A673 (cell line): ENCODE results near the gene CHRNA4. TPM values are rescaled to one million over a fixed set of nuclear protein-coding genes. Genes with fewer than 3 reads are reported as not detected.

ENCODE experiments used
- BruUV-seq: library from RNA; stranded (reverse); fragments of 400-500 nt; replicated peaks from 2 replicates; lab custom pipeline; 2021; lab: Mats Ljungman, UMichigan
- CTCF ChIA-PET: fragments of 300-600 bp; sonication (Branson Sonifier 250); formaldehyde crosslinking; loops from one replicate; lab custom pipeline; 2022; ENCODE audit warnings: antibody characterized with exemption; lab: Charles Lee
- POLR2A ChIA-PET: fragments of 300-600 bp; sonication (Branson Sonifier 250); formaldehyde crosslinking; loops from one replicate; lab custom pipeline; 2022; ENCODE audit warnings: antibody characterized with exemption; ENCODE audit not compliant: low non-redundant PET; lab: Charles Lee
- DNase-seq: peaks from one replicate; pipeline ENCODE4 v3.0.0-alpha.2; 2015; ENCODE audit warnings: low spot score
- H3K27ac ChIP-seq: fragments of 200-600 bp; sonication (generic); 2 replicates; pipeline ENCODE4 v1.5.1; 2016; ENCODE audit warnings: mixed run types, low read depth, mild to moderate bottlenecking, mixed read lengths, antibody characterized with exemption, low read length; ENCODE audit not compliant: poor library complexity, severe bottlenecking
- H3K27me3 ChIP-seq: fragments of 200-600 bp; sonication (generic); replicated peaks from 2 replicates; pipeline ENCODE4 v1.6.1; 2017; ENCODE audit warnings: mixed run types, low read depth, mild to moderate bottlenecking, mixed read lengths, antibody characterized with exemption, low read length; ENCODE audit not compliant: insufficient read depth, poor library complexity
- H3K36me3 ChIP-seq: fragments of 200-600 bp; sonication (generic); 2 replicates; pipeline ENCODE4 v1.6.1; 2016; ENCODE audit warnings: mixed run types, mild to moderate bottlenecking, mixed read lengths, antibody characterized with exemption, low read length; ENCODE audit not compliant: insufficient read depth, poor library complexity, severe bottlenecking
- H3K4me1 ChIP-seq: fragments of 200-600 bp; sonication (generic); 2 replicates; pipeline ENCODE4 v1.6.1; 2017; ENCODE audit warnings: mixed run types, mild to moderate bottlenecking, mixed read lengths, antibody characterized with exemption, low read length; ENCODE audit not compliant: insufficient read depth, poor library complexity, severe bottlenecking
- H3K4me3 ChIP-seq: fragments of 200-600 bp; sonication (generic); 2 replicates; pipeline ENCODE4 v1.5.1; 2016; ENCODE audit warnings: low read depth, mixed run types, mild to moderate bottlenecking, mixed read lengths, low read length; ENCODE audit not compliant: poor library complexity, severe bottlenecking
- H3K9me3 ChIP-seq: fragments of 200-600 bp; sonication (generic); 2 replicates; pipeline ENCODE4 v1.6.1; 2016; ENCODE audit warnings: mixed run types, low read depth, mild to moderate bottlenecking, mixed read lengths, antibody characterized with exemption, low read length; ENCODE audit not compliant: poor library complexity, severe bottlenecking
- CTCF ChIP-seq: fragments of 300-800, 200-600 bp; sonication (generic); conservative IDR thresholded peaks from 2 replicates; pipeline ENCODE4 v1.5.1; 2017; ENCODE audit warnings: low read depth, mild to moderate bottlenecking, antibody characterized with exemption, low read length, moderate library complexity, mixed read lengths
- EZH2 ChIP-seq: fragments of 200-600 bp; sonication (generic); IDR thresholded peaks from 2 replicates; pipeline ENCODE4 v1.6.1; 2017; ENCODE audit warnings: borderline replicate concordance, low read depth, mild to moderate bottlenecking, mixed read lengths, antibody characterized with exemption, low read length; ENCODE audit not compliant: poor library complexity, severe bottlenecking
- intact Hi-C: fragments of 100-400 bp; cut with micrococcal nuclease; formaldehyde crosslinking; loops from one replicate; pipeline ENCODE4 v1.10.0; 2022; ENCODE audit not compliant: unreplicated experiment
- total RNA-seq: library from RNA; stranded (reverse); gene quantifications from 2 replicates; pipeline ENCODE4 v1.2.3, GENCODE V29; 2021

Gene CHRNA4
- total RNA-seq, 1 experiment from 2014 or later = 0.26 TPM

GRCh38 chr20:63396300-63396699 lies 35.2 kb upstream of the CHRNA4 start:
- no peaks in the 10 kb centered on the region for H3K9me3 ChIP-seq
- DNase-seq = no peak
- H3K4me1 ChIP-seq = peaks cover 6% of the 10 kb centered on the region
- intact Hi-C loops = no loop called here
- H3K4me3 ChIP-seq = no peak overlapping the region
- ChIA-PET CTCF (no interaction called here), POLR2A (no interaction called here)
- no peaks in the 10 kb centered on the region for H3K36me3 ChIP-seq
- H3K27me3 ChIP-seq = peaks cover 5% of the 10 kb centered on the region
- TF ChIP-seq CTCF (no peak), EZH2 (no peak)
- no peak overlapping the region for H3K27ac ChIP-seq
- no TSS peak for BruUV-seq

GRCh38 chr20:63395723-63396122 lies 34.6 kb upstream of the CHRNA4 start:
- no peak for DNase-seq
- BruUV-seq = no TSS peak
- intact Hi-C loops = no loop called here
- Histone ChIP-seq H3K27ac (no peak overlapping the region), H3K36me3 (no peaks in the 10 kb centered on the region), H3K4me3 (no peak overlapping the region), H3K27me3 (no peaks in the 10 kb centered on the region), H3K9me3 (no peaks in the 10 kb centered on the region), H3K4me1 (peaks cover 6% of the 10 kb centered on the region)
- TF ChIP-seq CTCF = no peak
- TF ChIP-seq EZH2 = no peak
- POLR2A ChIA-PET = no interaction called here
- CTCF ChIA-PET = no interaction called here

- no peak overlapping the region for H3K27ac ChIP-seq
- intact Hi-C loops = no loop called here
- no peaks in the 10 kb centered on the region for H3K36me3 ChIP-seq
- H3K4me3 ChIP-seq = no peak overlapping the region
- ChIA-PET CTCF (interaction anchor here (0.5 kb wide), 1 partner anchor 12 kb away, joined by 5 read pairs; no protein-coding TSS in a partner anchor), POLR2A (no interaction called here)
- TF ChIP-seq CTCF = no peak
- TF ChIP-seq EZH2 = no peak
- H3K27me3 ChIP-seq = no peaks in the 10 kb centered on the region
- DNase-seq = no peak
- H3K4me1 ChIP-seq = peaks cover 6% of the 10 kb centered on the region
- no TSS peak for BruUV-seq
- no peaks in the 10 kb centered on the region for H3K9me3 ChIP-seq
Observed at GRCh38 chr20:63394920-63395455, 33.8 kb upstream of the CHRNA4 start.
